B cell (primary cell): Measurements from ENCODE around the gene TCF7L2. TPM values are rescaled to one million over a fixed set of nuclear protein-coding genes. Genes with fewer than 3 reads are reported as not detected.

Experiments
- ATAC-seq: fragments of 200-7000 bp; cut with Tn5 transposase; one replicate; pipeline ENCODE4 v1.10.0; 2021; ENCODE audit warnings: low read depth, mild to moderate bottlenecking, moderate number of reproducible peaks, moderate library complexity
- CTCF ChIA-PET: fragments of 350-600 bp; sonication (Branson Sonifier 250); formaldehyde crosslinking; loops from one replicate; lab custom pipeline; 2021; ENCODE audit warnings: antibody characterized with exemption, inconsistent platforms; lab: Charles Lee
- POLR2A ChIA-PET: fragments of 350-600 bp; sonication (Branson Sonifier 250); formaldehyde crosslinking; loops from one replicate; lab custom pipeline; 2021; ENCODE audit warnings: antibody characterized with exemption; lab: Charles Lee
- DNase-seq: peaks from one replicate; pipeline ENCODE4 v3.0.0; 2013
- H2AFZ ChIP-seq: 2 replicates; pipeline ENCODE4 v1.6.1; 2012; ENCODE audit warnings: mild to moderate bottlenecking, low read depth, low read length; ENCODE audit not compliant: insufficient read depth, poor library complexity, severe bottlenecking
- H3K27ac ChIP-seq, 2 donors: 1 replicate in 1 of 2; 2 replicates in 1 of 2; pipeline ENCODE4 v1.5.1; 2012 to 2013; ENCODE audit warnings: low read length in 2 of 2, mild to moderate bottlenecking in 2 of 2, moderate library complexity in 1 of 2
- H3K27me3 ChIP-seq, 4 experiments: fragments of 200-600 bp in 1 of 4; sonication (generic) in 1 of 4; replicated peaks in 1 of 4; 1 replicate in 2 of 4; 2 replicates in 2 of 4; pipeline versions ENCODE4 v1.6.1 to v1.7.0; 2013 to 2016; ENCODE audit warnings: low read length in 3 of 4, mild to moderate bottlenecking in 2 of 4, mixed read lengths in 1 of 4, moderate library complexity in 1 of 4; ENCODE audit not compliant: insufficient read depth in 4 of 4, control insufficient read depth in 3 of 4; ENCODE audit errors: control extremely low read depth in 1 of 4
- H3K36me3 ChIP-seq, 2 experiments: replicated peaks in 1 of 2; 1 replicate in 1 of 2; 2 replicates in 1 of 2; pipeline versions ENCODE4 v1.6.1 to v1.7.1; 2013; ENCODE audit warnings: low read length in 1 of 2; ENCODE audit not compliant: insufficient read depth in 2 of 2, control insufficient read depth in 1 of 2; ENCODE audit errors: control extremely low read depth in 1 of 2, extremely low read depth in 1 of 2
- H3K4me1 ChIP-seq, 2 donors: fragments of 200-600 bp in 1 of 2; sonication (generic) in 1 of 2; 1 replicate in 1 of 2; 2 replicates in 1 of 2; pipeline versions ENCODE4 v1.5.1 to v1.6.1; 2013 to 2017; ENCODE audit warnings: low read length in 2 of 2; ENCODE audit not compliant: control insufficient read depth in 2 of 2, insufficient read depth in 2 of 2
- H3K4me2 ChIP-seq: replicated peaks from 2 replicates; pipeline ENCODE3; 2012; ENCODE audit warnings: mild to moderate bottlenecking, low read depth, low read length; ENCODE audit not compliant: poor library complexity, severe bottlenecking
- H3K4me3 ChIP-seq, 5 experiments: fragments of 200-600 bp in 1 of 5; sonication (generic) in 1 of 5; 1 replicate in 3 of 5; 2 replicates in 2 of 5; pipeline versions ENCODE4 v1.5.1 to v1.7.0; 2011 to 2016; ENCODE audit warnings: low read length in 4 of 5, mild to moderate bottlenecking in 4 of 5, low read depth in 2 of 5, control low read depth in 1 of 5, moderate library complexity in 1 of 5; ENCODE audit not compliant: insufficient read depth in 1 of 5; ENCODE audit errors: control extremely low read depth in 1 of 5, extremely low read depth in 1 of 5
- H3K79me2 ChIP-seq: fragments of 200-600 bp; sonication (generic); one replicate; pipeline ENCODE4 v1.6.0; 2016; ENCODE audit warnings: low read length; ENCODE audit not compliant: control insufficient read depth, insufficient read depth
- H3K9ac ChIP-seq: fragments of 200-600 bp; sonication (generic); 2 replicates; pipeline ENCODE4 v1.6.1; 2017; ENCODE audit warnings: mild to moderate bottlenecking, low read length, moderate library complexity
- H3K9me3 ChIP-seq, 3 donors: one replicate each; pipeline versions ENCODE4 v1.6.1 to v1.7.1; 2013; ENCODE audit warnings: low read length in 2 of 3; ENCODE audit not compliant: control insufficient read depth in 2 of 3, insufficient read depth in 1 of 3; ENCODE audit errors: control extremely low read depth in 1 of 3
- H4K20me1 ChIP-seq: 2 replicates; pipeline ENCODE4 v1.6.0; 2012; ENCODE audit warnings: mild to moderate bottlenecking, low read length; ENCODE audit not compliant: insufficient read depth, control insufficient read depth, poor library complexity, severe bottlenecking
- H3K27ac Mint-ChIP-seq: one replicate; pipeline ENCODE4 v1.8.0; 2021; ENCODE audit warnings: mixed read lengths
- H3K27me3 Mint-ChIP-seq: one replicate; pipeline ENCODE4 v1.8.0; 2021; ENCODE audit warnings: mixed read lengths
- H3K4me1 Mint-ChIP-seq: one replicate; pipeline ENCODE4 v1.8.0; 2021; ENCODE audit warnings: mixed read lengths
- H3K4me3 Mint-ChIP-seq: one replicate; pipeline ENCODE4 v1.8.0; 2021; ENCODE audit warnings: mixed read lengths
- H3K9me3 Mint-ChIP-seq: one replicate; pipeline ENCODE4 v1.8.0; 2022; ENCODE audit warnings: mixed read lengths; ENCODE audit not compliant: insufficient read depth
- CTCF ChIP-seq: fragments of 200-600 bp; IDR thresholded peaks from one replicate; pipeline ENCODE4 v1.8.0; 2022; ENCODE audit warnings: antibody characterized with exemption, mild to moderate bottlenecking
- EZH2 ChIP-seq: IDR thresholded peaks from 2 replicates; pipeline ENCODE4 v1.6.1; 2012; ENCODE audit warnings: borderline replicate concordance, low read depth, mild to moderate bottlenecking, moderate library complexity, low read length; ENCODE audit not compliant: insufficient read depth, poor library complexity, severe bottlenecking
- WGBS: methylation state at CpG from one replicate; pipeline ENCODE4 v1.1.5; 2013; ENCODE audit warnings: missing lambda C conversion rate; ENCODE audit not compliant: insufficient coverage; 5-methylcytosine and 5-hydroxymethylcytosine counted together
- intact Hi-C: fragments of 100-400 bp; cut with micrococcal nuclease; formaldehyde crosslinking; loops from one replicate; pipeline ENCODE4 v1.10.0; 2022
- polyA plus RNA-seq: library from polyadenylated mRNA; depleted of rRNA; stranded (reverse); fragments of >200 nt; gene quantifications from 2 replicates; pipeline ENCODE4 v1.2.3, GENCODE V29; 2012
- total RNA-seq, 2 donors: library from RNA; stranded (reverse); fragments of 120-200 nt in 1 of 2; gene quantifications; 1 replicate in 1 of 2; 2 replicates in 1 of 2; pipeline versions ENCODE4 v1.2.3 to v1.2.4, GENCODE V29; 2013 to 2022

The TCF7L2 gene
- total and polyA plus RNA-seq, 2 donors (not counting 1 experiment from before 2014, with no cell fraction given), result 0.48 to 1.1 TPM

GRCh38 chr10:112958275-112958995, 8.4 kb downstream of the TCF7L2 start:
- Histone ChIP-seq H4K20me1 (no peaks in the 10 kb centered on the region), H3K4me3 (no peak overlapping the region), H3K79me2 (no peaks in the 10 kb centered on the region), H3K9ac (no peak overlapping the region), H3K36me3 (no peaks in the 10 kb centered on the region), H3K4me2 (no peak overlapping the region), H3K4me1 (peaks cover 0 to 7% of the 10 kb centered on the region in 2 donors), H2AFZ (no peak overlapping the region), H3K27me3 (peaks cover 0 to 39% (median 23%) of the 10 kb centered on the region in 4 experiments), H3K27ac (no peak overlapping the region), H3K9me3 (no peaks in the 10 kb centered on the region)
- no peaks in the 10 kb centered on the region for H3K9me3 Mint-ChIP-seq
- intact Hi-C loops, result no loop called here
- POLR2A ChIA-PET, result no interaction called here
- no peak for DNase-seq
- peaks cover 77% of the 10 kb centered on the region for H3K27me3 Mint-ChIP-seq
- ATAC-seq, result no peak
- 90% methylated on average over 3 of the region's 8 CpGs for WGBS
- no peak overlapping the region for H3K4me3 Mint-ChIP-seq
- CTCF ChIA-PET, result no interaction called here
- peaks cover 7% of the 10 kb centered on the region for H3K4me1 Mint-ChIP-seq
- TF ChIP-seq CTCF, result no peak
- no peak for TF ChIP-seq EZH2
- no peak overlapping the region for H3K27ac Mint-ChIP-seq

- Mint-ChIP-seq H3K9me3 (no peaks in the 10 kb centered on the region), H3K27ac (no peak overlapping the region), H3K4me1 (peaks cover 7% of the 10 kb centered on the region), H3K27me3 (peaks cover 77% of the 10 kb centered on the region), H3K4me3 (no peak overlapping the region)
- no peak for ATAC-seq
- no peak overlapping the region for H3K9ac ChIP-seq
- H3K4me2 ChIP-seq, result no peak overlapping the region
- no peak overlapping the region for H3K27ac ChIP-seq
- H3K27me3 ChIP-seq, result peaks cover 0 to 39% (median 22%) of the 10 kb centered on the region in 4 experiments
- CTCF ChIA-PET, result no interaction called here
- no peak for DNase-seq
- H3K36me3 ChIP-seq, result no peaks in the 10 kb centered on the region
- 44% methylated on average over 2 of the region's 6 CpGs for WGBS
- H3K4me3 ChIP-seq, result no peak overlapping the region
- no peak overlapping the region for H2AFZ ChIP-seq
- intact Hi-C loops, result no loop called here
- no peaks in the 10 kb centered on the region for H3K79me2 ChIP-seq
- POLR2A ChIA-PET, result no interaction called here
- TF ChIP-seq CTCF (no peak), EZH2 (no peak)
- H4K20me1 ChIP-seq, result no peaks in the 10 kb centered on the region
- no peaks in the 10 kb centered on the region for H3K9me3 ChIP-seq
- H3K4me1 ChIP-seq, result peaks cover 0 to 5% of the 10 kb centered on the region in 2 donors
Measured at GRCh38 chr10:112959207-112959838, 9.3 kb downstream of the TCF7L2 start.
